ENCODE data around the gene RNU1-3.
"Not testable (repeated sequence)": the region's sequence is repeated elsewhere in the genome, so short reads cannot be mapped to it uniquely, and the experiment has no call there.

GRCh38 chr1:16646716-16647115 lies 20.0 kb downstream of the RNU1-3 start:
- TF ChIP-seq, protein P1, sequence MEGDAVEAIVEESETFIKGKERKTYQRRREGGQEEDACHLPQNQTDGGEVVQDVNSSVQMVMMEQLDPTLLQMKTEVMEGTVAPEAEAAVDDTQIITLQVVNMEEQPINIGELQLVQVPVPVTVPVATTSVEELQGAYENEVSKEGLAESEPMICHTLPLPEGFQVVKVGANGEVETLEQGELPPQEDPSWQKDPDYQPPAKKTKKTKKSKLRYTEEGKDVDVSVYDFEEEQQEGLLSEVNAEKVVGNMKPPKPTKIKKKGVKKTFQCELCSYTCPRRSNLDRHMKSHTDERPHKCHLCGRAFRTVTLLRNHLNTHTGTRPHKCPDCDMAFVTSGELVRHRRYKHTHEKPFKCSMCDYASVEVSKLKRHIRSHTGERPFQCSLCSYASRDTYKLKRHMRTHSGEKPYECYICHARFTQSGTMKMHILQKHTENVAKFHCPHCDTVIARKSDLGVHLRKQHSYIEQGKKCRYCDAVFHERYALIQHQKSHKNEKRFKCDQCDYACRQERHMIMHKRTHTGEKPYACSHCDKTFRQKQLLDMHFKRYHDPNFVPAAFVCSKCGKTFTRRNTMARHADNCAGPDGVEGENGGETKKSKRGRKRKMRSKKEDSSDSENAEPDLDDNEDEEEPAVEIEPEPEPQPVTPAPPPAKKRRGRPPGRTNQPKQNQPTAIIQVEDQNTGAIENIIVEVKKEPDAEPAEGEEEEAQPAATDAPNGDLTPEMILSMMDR (conservative IDR thresholded peaks at IDR 0.05; ENCODE audit: low read length), result not testable (repeated sequence)
- TF ChIP-seq EZH2phosphoT487 (IDR thresholded peaks at IDR 0.05; ENCODE audit: borderline replicate concordance), result not testable (repeated sequence)
